ENCODE results near the gene FYN. TPM values are rescaled to one million over a fixed set of nuclear protein-coding genes. Genes with fewer than 3 reads are reported as not detected.

Gene FYN
- total and polyA plus RNA-seq, 2 donors from 2014 or later, result 34.5 to 52.4 TPM

DNA sequence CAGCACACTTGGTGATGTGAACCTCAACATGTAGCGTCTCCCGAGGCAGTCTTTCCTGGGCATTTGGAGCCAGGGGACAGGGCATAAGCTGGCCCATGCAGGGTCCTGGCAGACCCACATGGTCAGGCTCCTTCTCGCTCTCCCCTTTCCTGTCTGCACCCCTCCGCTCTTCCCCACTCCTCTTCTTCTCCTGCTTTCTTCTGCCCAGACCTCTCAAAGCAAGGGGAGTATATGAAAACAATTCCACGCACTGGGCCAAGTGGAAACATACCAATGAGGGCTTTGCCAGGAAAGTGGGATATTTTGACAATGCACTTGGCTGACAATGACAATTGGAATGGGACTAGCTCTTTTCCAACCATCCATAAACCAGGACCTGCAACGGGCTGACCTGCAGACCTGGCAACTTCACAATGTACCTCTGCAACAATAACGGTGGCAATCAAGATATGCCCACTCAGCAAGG, 208.7 kb downstream of the FYN start:
- FAIRE-seq, result no peak
- TF ChIP-seq, protein P1, sequence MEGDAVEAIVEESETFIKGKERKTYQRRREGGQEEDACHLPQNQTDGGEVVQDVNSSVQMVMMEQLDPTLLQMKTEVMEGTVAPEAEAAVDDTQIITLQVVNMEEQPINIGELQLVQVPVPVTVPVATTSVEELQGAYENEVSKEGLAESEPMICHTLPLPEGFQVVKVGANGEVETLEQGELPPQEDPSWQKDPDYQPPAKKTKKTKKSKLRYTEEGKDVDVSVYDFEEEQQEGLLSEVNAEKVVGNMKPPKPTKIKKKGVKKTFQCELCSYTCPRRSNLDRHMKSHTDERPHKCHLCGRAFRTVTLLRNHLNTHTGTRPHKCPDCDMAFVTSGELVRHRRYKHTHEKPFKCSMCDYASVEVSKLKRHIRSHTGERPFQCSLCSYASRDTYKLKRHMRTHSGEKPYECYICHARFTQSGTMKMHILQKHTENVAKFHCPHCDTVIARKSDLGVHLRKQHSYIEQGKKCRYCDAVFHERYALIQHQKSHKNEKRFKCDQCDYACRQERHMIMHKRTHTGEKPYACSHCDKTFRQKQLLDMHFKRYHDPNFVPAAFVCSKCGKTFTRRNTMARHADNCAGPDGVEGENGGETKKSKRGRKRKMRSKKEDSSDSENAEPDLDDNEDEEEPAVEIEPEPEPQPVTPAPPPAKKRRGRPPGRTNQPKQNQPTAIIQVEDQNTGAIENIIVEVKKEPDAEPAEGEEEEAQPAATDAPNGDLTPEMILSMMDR (IDR thresholded peaks at IDR 0.05; ENCODE audit: borderline replicate concordance, extremely low read depth, insufficient read depth), result no peak
- intact Hi-C loops (cut with DNase I), result no loop called here
- Histone ChIP-seq H3K27me3 (ENCODE audit: control insufficient read depth, insufficient read depth, low read length) (no peaks in the 10 kb centered on the region), H3K36me3 (ENCODE audit: control insufficient read depth in 2 of 3, insufficient read depth in 3 of 3, low read length in 3 of 3) (no peaks in the 10 kb centered on the region), H3K4me3 (ENCODE audit: low read length in 3 of 3) (no peak overlapping the region), H3K4me1 (ENCODE audit: control insufficient read depth in 2 of 3, insufficient read depth in 2 of 3, low read depth in 1 of 3, low read length in 3 of 3) (peaks cover 11 to 19% (median 18%) of the 10 kb centered on the region in 3 donors), H3K9me3 (ENCODE audit: control insufficient read depth in 2 of 3, insufficient read depth in 1 of 3, low read length in 3 of 3) (no peaks in the 10 kb centered on the region), H3K27ac (ENCODE audit: low read depth in 2 of 2, low read length in 2 of 2) (peak overlapping the region in 1 of 2 donors; percentile 62), H3K9ac (ENCODE audit: low read length in 3 of 3) (no peak overlapping the region)
- DNase-seq, result no peak

- intact Hi-C loops (cut with DNase I), result no loop called here
- Histone ChIP-seq H3K9me3 (ENCODE audit: control insufficient read depth in 2 of 3, insufficient read depth in 1 of 3, low read length in 3 of 3) (no peaks in the 10 kb centered on the region), H3K27ac (ENCODE audit: low read depth in 2 of 2, low read length in 2 of 2) (peak overlapping the region in 1 of 2 donors; percentile 62), H3K27me3 (ENCODE audit: control insufficient read depth, insufficient read depth, low read length) (no peaks in the 10 kb centered on the region), H3K9ac (ENCODE audit: low read length in 3 of 3) (peak overlapping the region in 1 of 3 donors; percentile 1), H3K4me1 (ENCODE audit: control insufficient read depth in 2 of 3, insufficient read depth in 2 of 3, low read depth in 1 of 3, low read length in 3 of 3) (peaks cover 11 to 19% (median 18%) of the 10 kb centered on the region in 3 donors), H3K36me3 (ENCODE audit: control insufficient read depth in 2 of 3, insufficient read depth in 3 of 3, low read length in 3 of 3) (no peaks in the 10 kb centered on the region), H3K4me3 (ENCODE audit: low read length in 3 of 3) (peak overlapping the region in 2 of 3 donors; percentile 0 to 1)
- TF ChIP-seq, protein P1 (IDR thresholded peaks at IDR 0.05; ENCODE audit: borderline replicate concordance, extremely low read depth, insufficient read depth), result no peak
- FAIRE-seq, result no peak
- peak; percentile 81 to 95 (median 91) for DNase-seq
These were observed 209.3 kb downstream of the FYN start for GRCh38 chr6:111663692-111664564.

DNA sequence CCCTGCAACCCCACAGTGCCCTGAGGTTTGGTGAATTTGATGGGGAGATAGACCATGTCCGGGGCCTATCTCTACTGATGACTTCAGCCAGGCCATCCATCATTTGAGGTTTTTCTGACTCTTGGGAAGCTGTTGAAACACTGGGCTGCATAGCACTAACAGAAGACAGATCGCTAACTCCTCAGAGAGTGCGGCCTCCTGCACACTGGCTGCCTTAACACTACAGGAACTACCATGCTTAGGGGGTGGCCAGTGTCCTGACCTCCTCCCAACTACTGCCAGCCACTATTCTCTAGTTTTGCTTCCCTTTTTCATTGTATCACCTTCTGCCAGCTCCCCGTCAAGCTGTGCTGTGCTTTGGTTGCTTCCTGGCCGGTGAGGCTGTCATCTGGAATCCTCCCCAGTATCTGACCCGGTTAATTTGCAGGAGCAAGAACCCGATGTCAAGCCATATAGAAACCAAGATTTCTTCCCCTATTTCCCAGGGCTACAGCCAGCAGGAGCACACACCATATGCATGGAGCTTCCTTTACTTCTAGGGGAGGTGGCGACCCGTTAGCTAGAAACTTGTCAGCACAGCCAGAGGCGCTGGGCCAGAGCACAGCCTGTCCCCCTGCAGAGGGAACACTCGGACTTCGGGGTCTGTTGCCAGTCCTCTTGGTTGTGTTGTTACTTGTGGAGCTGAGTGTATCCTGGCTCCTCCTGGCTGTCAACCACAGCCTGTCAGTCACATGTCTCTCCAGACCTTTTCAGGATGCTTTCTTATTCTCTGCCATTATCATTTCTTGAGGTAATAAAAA, 210.3 kb downstream of the FYN start:
- Histone ChIP-seq H3K9ac (ENCODE audit: low read length in 3 of 3) (no peak overlapping the region), H3K27ac (ENCODE audit: low read depth in 2 of 2, low read length in 2 of 2) (peak overlapping the region in 1 of 2 donors; percentile 29), H3K36me3 (ENCODE audit: control insufficient read depth in 2 of 3, insufficient read depth in 3 of 3, low read length in 3 of 3) (no peaks in the 10 kb centered on the region), H3K9me3 (ENCODE audit: control insufficient read depth in 2 of 3, insufficient read depth in 1 of 3, low read length in 3 of 3) (no peaks in the 10 kb centered on the region), H3K27me3 (ENCODE audit: control insufficient read depth, insufficient read depth, low read length) (no peaks in the 10 kb centered on the region), H3K4me3 (ENCODE audit: low read length in 3 of 3) (peak overlapping the region in 1 of 3 donors; percentile 1), H3K4me1 (ENCODE audit: control insufficient read depth in 2 of 3, insufficient read depth in 2 of 3, low read depth in 1 of 3, low read length in 3 of 3) (peaks cover 10 to 16% (median 13%) of the 10 kb centered on the region in 3 donors)
- no peak for FAIRE-seq
- TF ChIP-seq, protein P1 (IDR thresholded peaks at IDR 0.05; ENCODE audit: borderline replicate concordance, extremely low read depth, insufficient read depth), result no peak
- intact Hi-C loops (cut with DNase I), result no loop called here
- DNase-seq, result no peak
